ENCODE measurements around the gene PLAAT3.

Gene PLAAT3

GRCh38 chr11:63563201-63564055 is 50.8 kb downstream of the PLAAT3 start, which contains the start of gene PLAAT2:
Gene PLAAT2, minus strand, starts transcription at chr11:63563379. Its CDS starts 55 bp downstream, at chr11:63563324.
- no peak within 1 kb of the TSS for H3K27ac ChIP-seq
- TF ChIP-seq ZFX (IDR thresholded peaks at IDR 0.05) (no peak), CTCF (conservative IDR thresholded peaks at IDR 0.05) (no peak)

- no peak for TF ChIP-seq ZFX (IDR thresholded peaks at IDR 0.05)
- no peak for TF ChIP-seq CTCF (conservative IDR thresholded peaks at IDR 0.05)
- H3K27ac ChIP-seq, result no peak overlapping the region
Observed at GRCh38 chr11:63560506-63561180, 53.6 kb downstream of the PLAAT3 start.

GRCh38 chr11:63558459-63559157 is 55.6 kb downstream of the PLAAT3 start:
- H3K27ac ChIP-seq, result peak overlapping the region; percentile 3
- TF ChIP-seq ZFX (IDR thresholded peaks at IDR 0.05) (no peak), CTCF (conservative IDR thresholded peaks at IDR 0.05) (no peak)

GRCh38 chr11:63557570-63557969 is 56.7 kb downstream of the PLAAT3 start:
- no peak overlapping the region for H3K27ac ChIP-seq
- no peak for TF ChIP-seq CTCF (conservative IDR thresholded peaks at IDR 0.05)
- TF ChIP-seq ZFX (IDR thresholded peaks at IDR 0.05), result no peak

GRCh38 chr11:63556404-63557013 is 57.7 kb downstream of the PLAAT3 start:
- H3K27ac ChIP-seq, result no peak overlapping the region
- TF ChIP-seq ZFX (IDR thresholded peaks at IDR 0.05) (no peak), CTCF (conservative IDR thresholded peaks at IDR 0.05) (no peak)

- no peak overlapping the region for H3K27ac ChIP-seq
- TF ChIP-seq ZFX (IDR thresholded peaks at IDR 0.05) (no peak), CTCF (conservative IDR thresholded peaks at IDR 0.05) (no peak)
Observed at GRCh38 chr11:63554877-63555223, 59.4 kb downstream of the PLAAT3 start.
